ENCODE measurements around the gene PRKRIP1. TPM values are rescaled to one million over a fixed set of nuclear protein-coding genes. Genes with fewer than 3 reads are reported as not detected.
A peak's percentile ranks its signal among the peaks of the same experiment; 100 is the strongest.

The PRKRIP1 gene
- total RNA-seq, 4 donors from 2014 or later = 15.6 to 29.9 (median 20.2) TPM

- no peak for TF ChIP-seq CTCF (IDR thresholded peaks at IDR 0.05)
- no peak for ATAC-seq (ENCODE audit: low FRiP score)
- no peak for DNase-seq (ENCODE audit: low spot score)
Measured at GRCh38 chr7:102417105-102417504, 20.9 kb downstream of the PRKRIP1 start.

GRCh38 chr7:102418592-102418991 lies 22.4 kb downstream of the PRKRIP1 start:
- TF ChIP-seq CTCF (IDR thresholded peaks at IDR 0.05) = no peak
- DNase-seq (ENCODE audit: low spot score) (no peak), ATAC-seq (ENCODE audit: low FRiP score) (no peak)

- no peak for ATAC-seq (ENCODE audit: low FRiP score)
- DNase-seq (ENCODE audit: low spot score) = no peak
- no peak for TF ChIP-seq CTCF (IDR thresholded peaks at IDR 0.05)
Measured at GRCh38 chr7:102421706-102422240, 25.6 kb downstream of the PRKRIP1 start.

DNA sequence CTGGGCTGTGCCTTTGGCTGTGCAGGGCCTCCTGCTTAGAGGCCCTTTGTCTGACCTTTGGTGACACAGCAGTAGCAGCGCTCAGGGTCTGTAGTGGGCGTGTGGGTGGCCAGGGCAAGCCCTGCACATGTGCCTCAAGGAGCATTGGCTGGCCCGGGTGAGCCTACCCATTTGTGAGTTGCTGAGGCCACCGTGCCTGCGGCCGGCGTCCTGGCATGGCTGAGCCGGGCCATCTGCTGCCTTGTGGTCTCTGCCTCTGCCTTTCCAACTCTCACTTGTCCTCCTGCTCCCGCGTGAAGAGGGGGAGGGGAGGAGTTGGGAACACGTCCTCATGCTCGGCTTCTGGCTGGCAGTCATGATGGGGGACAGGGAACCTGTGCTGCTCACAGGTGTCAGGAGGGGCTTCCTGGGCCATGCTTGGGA lies 28.0 kb downstream of the PRKRIP1 start:
- no peak for TF ChIP-seq CTCF (IDR thresholded peaks at IDR 0.05)
- ATAC-seq (ENCODE audit: low FRiP score) (no peak), DNase-seq (ENCODE audit: low spot score) (no peak)

GRCh38 chr7:102424787-102425218 lies 28.6 kb downstream of the PRKRIP1 start:
- ATAC-seq (ENCODE audit: low FRiP score) (no peak), DNase-seq (ENCODE audit: low spot score) (no peak)
- TF ChIP-seq CTCF (IDR thresholded peaks at IDR 0.05) = no peak

DNA sequence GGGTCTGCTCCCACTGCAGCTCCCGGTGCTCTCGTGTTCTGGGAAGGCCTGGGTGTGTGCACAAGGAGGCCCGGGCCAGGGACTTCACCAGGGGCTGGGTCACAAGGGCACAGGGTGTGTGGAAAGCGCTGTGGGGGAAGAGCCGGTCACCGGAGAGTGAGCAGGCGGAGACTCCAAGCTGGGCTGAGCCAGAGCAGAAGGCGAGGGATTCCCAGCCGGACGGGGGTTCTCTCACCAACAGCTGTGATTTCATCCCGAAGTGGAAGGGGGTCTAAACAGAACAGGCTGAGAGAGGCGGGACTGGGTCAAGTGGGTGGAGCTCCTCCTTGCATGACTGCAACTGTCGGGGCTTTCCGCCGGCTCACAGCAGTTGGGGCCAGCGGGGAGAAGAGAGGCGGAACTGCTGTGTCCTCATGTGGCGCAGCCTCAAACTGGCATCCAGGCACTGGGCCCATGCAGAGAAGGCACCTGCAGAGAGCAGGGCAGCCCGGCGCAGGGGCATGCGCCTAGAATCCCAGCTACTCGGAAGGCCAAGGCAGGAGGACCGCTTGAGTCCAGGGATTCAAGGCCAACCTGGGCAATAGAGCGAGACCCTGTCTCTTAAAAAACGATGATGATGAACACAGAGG lies 29.6 kb downstream of the PRKRIP1 start:
- no peak for TF ChIP-seq CTCF (IDR thresholded peaks at IDR 0.05)
- ATAC-seq (ENCODE audit: low FRiP score) (peak; percentile 23), DNase-seq (ENCODE audit: low spot score) (no peak)

Measured in omental fat pad (tissue), 4 donors.